A673 (cell line): Measurements from ENCODE around the gene LCN6. TPM values are rescaled to one million over a fixed set of nuclear protein-coding genes. Genes with fewer than 3 reads are reported as not detected.
"Not testable (repeated sequence)": the region's sequence is repeated elsewhere in the genome, so short reads cannot be mapped to it uniquely, and the experiment has no call there.

Experiments used
- BruUV-seq: library from RNA; stranded (reverse); fragments of 400-500 nt; replicated peaks from 2 replicates; lab custom pipeline; 2021; lab: Mats Ljungman, UMichigan
- CTCF ChIA-PET: fragments of 300-600 bp; sonication (Branson Sonifier 250); formaldehyde crosslinking; loops from one replicate; lab custom pipeline; 2022; ENCODE audit warnings: antibody characterized with exemption; lab: Charles Lee
- POLR2A ChIA-PET: fragments of 300-600 bp; sonication (Branson Sonifier 250); formaldehyde crosslinking; loops from one replicate; lab custom pipeline; 2022; ENCODE audit warnings: antibody characterized with exemption; ENCODE audit not compliant: low non-redundant PET; lab: Charles Lee
- DNase-seq: peaks from one replicate; pipeline ENCODE4 v3.0.0-alpha.2; 2015; ENCODE audit warnings: low spot score
- H3K27ac ChIP-seq: fragments of 200-600 bp; sonication (generic); 2 replicates; pipeline ENCODE4 v1.5.1; 2016; ENCODE audit warnings: mixed run types, low read depth, mild to moderate bottlenecking, mixed read lengths, antibody characterized with exemption, low read length; ENCODE audit not compliant: poor library complexity, severe bottlenecking
- H3K27me3 ChIP-seq: fragments of 200-600 bp; sonication (generic); replicated peaks from 2 replicates; pipeline ENCODE4 v1.6.1; 2017; ENCODE audit warnings: mixed run types, low read depth, mild to moderate bottlenecking, mixed read lengths, antibody characterized with exemption, low read length; ENCODE audit not compliant: insufficient read depth, poor library complexity
- H3K36me3 ChIP-seq: fragments of 200-600 bp; sonication (generic); 2 replicates; pipeline ENCODE4 v1.6.1; 2016; ENCODE audit warnings: mixed run types, mild to moderate bottlenecking, mixed read lengths, antibody characterized with exemption, low read length; ENCODE audit not compliant: insufficient read depth, poor library complexity, severe bottlenecking
- H3K4me1 ChIP-seq: fragments of 200-600 bp; sonication (generic); 2 replicates; pipeline ENCODE4 v1.6.1; 2017; ENCODE audit warnings: mixed run types, mild to moderate bottlenecking, mixed read lengths, antibody characterized with exemption, low read length; ENCODE audit not compliant: insufficient read depth, poor library complexity, severe bottlenecking
- H3K4me3 ChIP-seq: fragments of 200-600 bp; sonication (generic); 2 replicates; pipeline ENCODE4 v1.5.1; 2016; ENCODE audit warnings: low read depth, mixed run types, mild to moderate bottlenecking, mixed read lengths, low read length; ENCODE audit not compliant: poor library complexity, severe bottlenecking
- H3K9me3 ChIP-seq: fragments of 200-600 bp; sonication (generic); 2 replicates; pipeline ENCODE4 v1.6.1; 2016; ENCODE audit warnings: mixed run types, low read depth, mild to moderate bottlenecking, mixed read lengths, antibody characterized with exemption, low read length; ENCODE audit not compliant: poor library complexity, severe bottlenecking
- CTCF ChIP-seq: fragments of 300-800, 200-600 bp; sonication (generic); conservative IDR thresholded peaks from 2 replicates; pipeline ENCODE4 v1.5.1; 2017; ENCODE audit warnings: low read depth, mild to moderate bottlenecking, antibody characterized with exemption, low read length, moderate library complexity, mixed read lengths
- EZH2 ChIP-seq: fragments of 200-600 bp; sonication (generic); IDR thresholded peaks from 2 replicates; pipeline ENCODE4 v1.6.1; 2017; ENCODE audit warnings: borderline replicate concordance, low read depth, mild to moderate bottlenecking, mixed read lengths, antibody characterized with exemption, low read length; ENCODE audit not compliant: poor library complexity, severe bottlenecking
- intact Hi-C: fragments of 100-400 bp; cut with micrococcal nuclease; formaldehyde crosslinking; loops from one replicate; pipeline ENCODE4 v1.10.0; 2022; ENCODE audit not compliant: unreplicated experiment
- total RNA-seq: library from RNA; stranded (reverse); gene quantifications from 2 replicates; pipeline ENCODE4 v1.2.3, GENCODE V29; 2021

LCN6 gene
- total RNA-seq, 1 experiment from 2014 or later = not detected

- DNase-seq = no peak
- BruUV-seq = no TSS peak
- intact Hi-C loops = no loop called here
- CTCF ChIA-PET = interaction anchor here (1.2 kb wide), 2 partner anchors 22 to 249 kb away, joined by 3 to 5 read pairs; partner anchors contain the start of gene LCN15
- H3K27ac ChIP-seq = no peak overlapping the region
- no peaks in the 10 kb centered on the region for H3K27me3 ChIP-seq
- no peak for TF ChIP-seq EZH2
- no peak for TF ChIP-seq CTCF
- no peak overlapping the region for H3K4me3 ChIP-seq
- no peaks in the 10 kb centered on the region for H3K9me3 ChIP-seq
- peaks cover 6% of the 10 kb centered on the region for H3K4me1 ChIP-seq
- POLR2A ChIA-PET = no interaction called here
- no peaks in the 10 kb centered on the region for H3K36me3 ChIP-seq
Measured at GRCh38 chr9:136786451-136786850, 38.1 kb upstream of the LCN6 start.

- BruUV-seq, DNase-seq, intact Hi-C loops, H3K9me3 ChIP-seq, H3K4me1 ChIP-seq, H3K4me3 ChIP-seq, H3K27ac ChIP-seq, POLR2A ChIA-PET, H3K27me3 ChIP-seq, H3K36me3 ChIP-seq: not testable (repeated sequence)
- CTCF ChIA-PET = interaction anchor here (0.8 to 1.2 kb wide), 3 partner anchors 22 to 725 kb away, joined by 3 to 5 read pairs (median 3); partner anchors contain the start of gene LCN15
Measured at GRCh38 chr9:136785565-136786355, 37.4 kb upstream of the LCN6 start.

GRCh38 chr9:136784997-136785361 is 36.7 kb upstream of the LCN6 start:
- DNase-seq = no peak
- no TSS peak for BruUV-seq
- H3K27me3 ChIP-seq = no peaks in the 10 kb centered on the region
- TF ChIP-seq CTCF (no peak), EZH2 (no peak)
- no peaks in the 10 kb centered on the region for H3K36me3 ChIP-seq
- POLR2A ChIA-PET = no interaction called here
- no peak overlapping the region for H3K4me3 ChIP-seq
- no peaks in the 10 kb centered on the region for H3K9me3 ChIP-seq
- H3K4me1 ChIP-seq = peaks cover under 1% of the 10 kb centered on the region
- intact Hi-C loops = no loop called here
- H3K27ac ChIP-seq = no peak overlapping the region
- CTCF ChIA-PET = interaction anchor here (0.8 kb wide), 1 partner anchor 726 kb away, joined by 3 read pairs; no protein-coding TSS in a partner anchor
